Keratinocyte (primary cell): ENCODE data around the gene XRN2. TPM values are rescaled to one million over a fixed set of nuclear protein-coding genes. Genes with fewer than 3 reads are reported as not detected.

Source experiments
- DNase-seq: peaks from one replicate; pipeline ENCODE4 v3.0.0-alpha.2; 2011; ENCODE audit warnings: low read depth, missing footprints, low spot score
- FAIRE-seq: peaks from 2 replicates; lab custom pipeline; 2011; peaks lifted over from hg19 to GRCh38; lab: Jason Lieb, UNC
- H2AFZ ChIP-seq: 2 replicates; pipeline ENCODE4 v1.6.0; 2012; ENCODE audit warnings: low read length, control low read depth, inconsistent platforms; ENCODE audit not compliant: control insufficient read depth
- H3K27ac ChIP-seq: 2 replicates; pipeline ENCODE4 v1.5.1; 2011; ENCODE audit warnings: low read length; ENCODE audit not compliant: control insufficient read depth, insufficient read depth
- H3K27me3 ChIP-seq: 3 replicates; pipeline ENCODE4 v1.6.0; 2011; ENCODE audit warnings: low read length; ENCODE audit not compliant: control insufficient read depth, insufficient read depth; ENCODE audit errors: extremely low read depth
- H3K36me3 ChIP-seq, 2 experiments: 2 replicates in 1 of 2; 3 replicates in 1 of 2; pipeline ENCODE4 v1.5.1; 2011; ENCODE audit warnings: low read length in 2 of 2, mild to moderate bottlenecking in 1 of 2; ENCODE audit not compliant: control insufficient read depth in 2 of 2, insufficient read depth in 2 of 2; ENCODE audit errors: extremely low read depth in 1 of 2
- H3K4me1 ChIP-seq: 3 replicates; pipeline ENCODE4 v1.5.1; 2011; ENCODE audit warnings: low read length; ENCODE audit not compliant: control insufficient read depth, insufficient read depth; ENCODE audit errors: extremely low read depth
- H3K4me2 ChIP-seq: 3 replicates; pipeline ENCODE4 v1.6.0; 2011; ENCODE audit warnings: low read depth, low read length; ENCODE audit not compliant: control insufficient read depth, insufficient read depth; ENCODE audit errors: extremely low read depth
- H3K4me3 ChIP-seq, 3 experiments: fragments of 200-600 bp in 1 of 3; sonication (generic) in 1 of 3; 2 replicates in 2 of 3; 3 replicates in 1 of 3; pipeline ENCODE4 v1.5.1; 2011 to 2016; ENCODE audit warnings: low read length in 3 of 3, mild to moderate bottlenecking in 3 of 3, control low read depth in 2 of 3, inconsistent platforms in 1 of 3, low read depth in 1 of 3, mixed read lengths in 1 of 3, mixed run types in 1 of 3, moderate library complexity in 1 of 3; ENCODE audit not compliant: control insufficient read depth in 2 of 3, insufficient read depth in 2 of 3; ENCODE audit errors: extremely low read depth in 1 of 3
- H3K79me2 ChIP-seq: 2 replicates; pipeline ENCODE4 v1.6.0; 2012; ENCODE audit warnings: low read length; ENCODE audit not compliant: control insufficient read depth, insufficient read depth
- H3K9ac ChIP-seq: 3 replicates; pipeline ENCODE4 v1.6.0; 2011; ENCODE audit warnings: low read length; ENCODE audit not compliant: control insufficient read depth, insufficient read depth; ENCODE audit errors: extremely low read depth
- H3K9me1 ChIP-seq: 3 replicates; pipeline ENCODE4 v1.6.0; 2011; ENCODE audit warnings: low read length; ENCODE audit not compliant: control insufficient read depth, insufficient read depth; ENCODE audit errors: extremely low read depth
- H3K9me3 ChIP-seq: 2 replicates; pipeline ENCODE4 v1.5.1; 2012; ENCODE audit warnings: low read depth, low read length; ENCODE audit not compliant: control insufficient read depth
- H4K20me1 ChIP-seq: 3 replicates; pipeline ENCODE4 v1.6.0; 2011; ENCODE audit warnings: low read length; ENCODE audit not compliant: control insufficient read depth, insufficient read depth; ENCODE audit errors: extremely low read depth
- EZH2 ChIP-seq: IDR thresholded peaks from one replicate; pipeline ENCODE4 v1.6.1; 2012; ENCODE audit warnings: inconsistent platforms, mild to moderate bottlenecking, low read length, moderate library complexity
- dilution Hi-C: fragments of 300-500 bp; cut with MboI; formaldehyde crosslinking; loops from one replicate; pipeline ENCODE4 v1.7.0; 2020; ENCODE audit warnings: low sequenced_read_pairs; ENCODE audit not compliant: extremely low pct_ligation_motif_present
- polyA plus RNA-seq, 5 experiments: library from polyadenylated mRNA; depleted of rRNA in 3 of 5; stranded (reverse) in 3 of 5; stranded (forward) in 1 of 5; unstranded in 1 of 5; fragments of >200 nt; gene quantifications; 1 replicate in 1 of 5; 2 replicates in 3 of 5; 3 replicates in 1 of 5; pipeline versions ENCODE4 v1.2.1 to v1.2.3, GENCODE V29; 2011 to 2012; ENCODE audit warnings: missing spikeins in 2 of 5, low read depth in 1 of 5, low replicate concordance in 1 of 5
- TF ChIP-seq, protein P1 (sequence below), 3 experiments: IDR thresholded peaks in 1 of 3; conservative IDR thresholded peaks in 1 of 3; optimal IDR thresholded peaks in 1 of 3; 2 replicates in 2 of 3; 3 replicates in 1 of 3; pipeline versions ENCODE3 to v1.5.1; 2011; ENCODE audit warnings: low read length in 3 of 3, mild to moderate bottlenecking in 3 of 3, moderate library complexity in 2 of 3, control low read depth in 1 of 3, inconsistent platforms in 1 of 3; ENCODE audit not compliant: insufficient read depth in 2 of 3; ENCODE audit errors: extremely low read depth in 1 of 3

Gene XRN2
- polyA plus RNA-seq, 1 donor (not counting 4 experiments of a cell fraction or from before 2014, with no cell fraction given): 85.8 TPM

- no peaks in the 10 kb centered on the region for H3K9me1 ChIP-seq
- dilution Hi-C loops: no loop called here
- no peak overlapping the region for H2AFZ ChIP-seq
- no peak overlapping the region for H3K9ac ChIP-seq
- FAIRE-seq: no peak
- no peak for DNase-seq
- H4K20me1 ChIP-seq: no peaks in the 10 kb centered on the region
- no peak overlapping the region for H3K27ac ChIP-seq
- no peaks in the 10 kb centered on the region for H3K36me3 ChIP-seq
- H3K4me2 ChIP-seq: no peak overlapping the region
- no peaks in the 10 kb centered on the region for H3K4me1 ChIP-seq
- peaks cover 78% of the 10 kb centered on the region for H3K27me3 ChIP-seq
- H3K79me2 ChIP-seq: no peaks in the 10 kb centered on the region
- TF ChIP-seq EZH2: peak; percentile 52
- TF ChIP-seq, protein P1, sequence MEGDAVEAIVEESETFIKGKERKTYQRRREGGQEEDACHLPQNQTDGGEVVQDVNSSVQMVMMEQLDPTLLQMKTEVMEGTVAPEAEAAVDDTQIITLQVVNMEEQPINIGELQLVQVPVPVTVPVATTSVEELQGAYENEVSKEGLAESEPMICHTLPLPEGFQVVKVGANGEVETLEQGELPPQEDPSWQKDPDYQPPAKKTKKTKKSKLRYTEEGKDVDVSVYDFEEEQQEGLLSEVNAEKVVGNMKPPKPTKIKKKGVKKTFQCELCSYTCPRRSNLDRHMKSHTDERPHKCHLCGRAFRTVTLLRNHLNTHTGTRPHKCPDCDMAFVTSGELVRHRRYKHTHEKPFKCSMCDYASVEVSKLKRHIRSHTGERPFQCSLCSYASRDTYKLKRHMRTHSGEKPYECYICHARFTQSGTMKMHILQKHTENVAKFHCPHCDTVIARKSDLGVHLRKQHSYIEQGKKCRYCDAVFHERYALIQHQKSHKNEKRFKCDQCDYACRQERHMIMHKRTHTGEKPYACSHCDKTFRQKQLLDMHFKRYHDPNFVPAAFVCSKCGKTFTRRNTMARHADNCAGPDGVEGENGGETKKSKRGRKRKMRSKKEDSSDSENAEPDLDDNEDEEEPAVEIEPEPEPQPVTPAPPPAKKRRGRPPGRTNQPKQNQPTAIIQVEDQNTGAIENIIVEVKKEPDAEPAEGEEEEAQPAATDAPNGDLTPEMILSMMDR (optimal IDR thresholded peaks at IDR 0.05 in 1 of 3, IDR thresholded peaks at IDR 0.05 in 1 of 3, conservative IDR thresholded peaks at IDR 0.05 in 1 of 3; ENCODE audit: extremely low read depth in 1 of 3, insufficient read depth in 2 of 3, low read length in 3 of 3): no peak
- H3K9me3 ChIP-seq: no peaks in the 10 kb centered on the region
- H3K4me3 ChIP-seq: no peak overlapping the region
These were observed 92.0 kb downstream of the XRN2 start for GRCh38 chr20:21395051-21395665.

- Histone ChIP-seq H3K4me1 (no peaks in the 10 kb centered on the region), H3K27ac (no peak overlapping the region), H3K9me3 (no peaks in the 10 kb centered on the region), H3K79me2 (no peaks in the 10 kb centered on the region), H3K36me3 (no peaks in the 10 kb centered on the region), H3K9ac (no peak overlapping the region), H3K9me1 (no peaks in the 10 kb centered on the region), H3K27me3 (peaks cover 86% of the 10 kb centered on the region), H3K4me3 (no peak overlapping the region), H4K20me1 (no peaks in the 10 kb centered on the region), H3K4me2 (no peak overlapping the region), H2AFZ (no peak overlapping the region)
- FAIRE-seq: no peak
- TF ChIP-seq EZH2: peak; percentile 90
- TF ChIP-seq, protein P1 (optimal IDR thresholded peaks at IDR 0.05 in 1 of 3, IDR thresholded peaks at IDR 0.05 in 1 of 3, conservative IDR thresholded peaks at IDR 0.05 in 1 of 3; ENCODE audit: extremely low read depth in 1 of 3, insufficient read depth in 2 of 3, low read length in 3 of 3): no peak
- no peak for DNase-seq
- dilution Hi-C loops: no loop called here
These were observed 92.8 kb downstream of the XRN2 start for GRCh38 chr20:21395666-21396598.
